Neural cell (in vitro differentiated cells): ENCODE measurements around the gene RAB15. TPM values are rescaled to one million over a fixed set of nuclear protein-coding genes. Genes with fewer than 3 reads are reported as not detected.

Experiments used
- H2AFZ ChIP-seq: fragments of 200-600, 300-800 bp; sonication (generic), shearing (Covaris generic); 2 replicates; pipeline ENCODE4 v1.6.0; 2014; ENCODE audit warnings: low read depth, mild to moderate bottlenecking, antibody characterized with exemption, low read length, moderate library complexity
- H3F3A ChIP-seq: fragments of 200-600 bp; shearing (Covaris generic); 2 replicates; pipeline ENCODE4 v1.6.1; 2016; ENCODE audit warnings: mild to moderate bottlenecking, moderate library complexity, mixed read lengths, antibody characterized with exemption, low read length; ENCODE audit not compliant: insufficient read depth, poor library complexity, severe bottlenecking
- H3K27ac ChIP-seq: fragments of 200-600, 300-800 bp; sonication (generic), shearing (Covaris generic); 2 replicates; pipeline ENCODE4 v1.5.1; 2014; ENCODE audit warnings: mild to moderate bottlenecking, low read length, moderate library complexity
- H3K27me3 ChIP-seq: fragments of 300-800, 200-600 bp; sonication (generic), shearing (Covaris generic); 2 replicates; pipeline ENCODE4 v1.6.0; 2014; ENCODE audit warnings: mild to moderate bottlenecking, low read depth, low read length, moderate library complexity; ENCODE audit not compliant: insufficient read depth
- H3K36me3 ChIP-seq: fragments of 300-800, 200-600 bp; sonication (generic), shearing (Covaris generic); 2 replicates; pipeline ENCODE4 v1.5.1; 2014; ENCODE audit warnings: mild to moderate bottlenecking, antibody characterized with exemption, low read length, moderate library complexity; ENCODE audit not compliant: insufficient read depth
- H3K4me2 ChIP-seq: fragments of 300-800, 200-600 bp; sonication (generic), shearing (Covaris generic); 2 replicates; pipeline ENCODE4 v1.6.0; 2014; ENCODE audit warnings: mild to moderate bottlenecking, low read length
- H3K4me3 ChIP-seq: fragments of 300-800, 200-600 bp; sonication (generic), shearing (Covaris generic); 2 replicates; pipeline ENCODE4 v1.5.1; 2014; ENCODE audit warnings: mild to moderate bottlenecking, low read length, moderate library complexity
- H3K79me2 ChIP-seq: fragments of 200-600 bp; shearing (Covaris generic); replicated peaks from 2 replicates; pipeline ENCODE4 v1.6.0; 2014; ENCODE audit warnings: mild to moderate bottlenecking, low read length, moderate library complexity; ENCODE audit not compliant: insufficient read depth
- H3K9ac ChIP-seq: fragments of 300-800, 200-600 bp; sonication (generic), shearing (Covaris generic); 2 replicates; pipeline ENCODE4 v1.6.1; 2016; ENCODE audit warnings: mild to moderate bottlenecking, low read length, mixed read lengths
- H3K9me2 ChIP-seq: fragments of 200-600 bp; shearing (Covaris generic); 2 replicates; pipeline ENCODE4 v1.6.1; 2016; ENCODE audit warnings: mild to moderate bottlenecking, low read length, mixed read lengths; ENCODE audit not compliant: insufficient read depth
- H3K9me3 ChIP-seq: fragments of 200-600, 300-800 bp; sonication (generic), shearing (Covaris generic); 2 replicates; pipeline ENCODE4 v1.6.1; 2016; ENCODE audit warnings: mild to moderate bottlenecking, mixed run types, low read length, moderate library complexity, mixed read lengths
- H4K20me1 ChIP-seq: fragments of 200-600 bp; shearing (Covaris generic); 2 replicates; pipeline ENCODE4 v1.6.1; 2016; ENCODE audit warnings: mild to moderate bottlenecking, mixed run types; ENCODE audit not compliant: insufficient read depth
- EP300 ChIP-seq: fragments of 450-650 bp; conservative IDR thresholded peaks from 2 replicates; pipeline ENCODE4 v1.6.1; 2014; ENCODE audit warnings: antibody characterized with exemption, mild to moderate bottlenecking, moderate library complexity; ENCODE audit not compliant: poor library complexity, severe bottlenecking
- EZH2 ChIP-seq: fragments of 200-600, 300-800 bp; shearing (Covaris generic), sonication (generic); IDR thresholded peaks from 2 replicates; pipeline ENCODE4 v1.6.1; 2014; ENCODE audit warnings: antibody characterized with exemption, low read length, borderline replicate concordance, mild to moderate bottlenecking; ENCODE audit not compliant: insufficient read depth, poor library complexity, severe bottlenecking
- MXI1 ChIP-seq: fragments of 450-650 bp; conservative IDR thresholded peaks from 2 replicates; pipeline ENCODE4 v1.6.1; 2014; ENCODE audit warnings: antibody characterized with exemption, mild to moderate bottlenecking; ENCODE audit not compliant: poor library complexity, severe bottlenecking
- POLR2AphosphoS5 ChIP-seq: IDR thresholded peaks from 2 replicates; pipeline ENCODE4 v1.6.1; 2012
- RAD21 ChIP-seq: fragments of 450-650 bp; conservative IDR thresholded peaks from 2 replicates; pipeline ENCODE4 v1.6.1; 2014; ENCODE audit warnings: antibody characterized with exemption, mild to moderate bottlenecking, moderate library complexity
- SMC3 ChIP-seq: fragments of 450-650 bp; conservative IDR thresholded peaks from 2 replicates; pipeline ENCODE4 v1.6.1; 2014; ENCODE audit warnings: antibody characterized with exemption, mild to moderate bottlenecking, moderate library complexity; ENCODE audit not compliant: poor library complexity
- TAF1 ChIP-seq: IDR thresholded peaks from 2 replicates; pipeline ENCODE4 v1.6.1; 2012; ENCODE audit warnings: low read depth
- polyA plus RNA-seq: library from polyadenylated mRNA; depleted of rRNA; stranded (reverse); fragments of >200 nt; gene quantifications from 2 replicates; pipeline ENCODE4 v1.2.3, GENCODE V29; 2014
- TF ChIP-seq, protein P1 (sequence below): IDR thresholded peaks from 2 replicates; pipeline ENCODE4 v1.6.1; 2012; ENCODE audit warnings: borderline replicate concordance
- TF ChIP-seq, protein P2 (sequence below): fragments of 450-650 bp; IDR thresholded peaks from 2 replicates; pipeline ENCODE4 v1.5.1; 2014; ENCODE audit warnings: antibody characterized with exemption, mild to moderate bottlenecking, moderate library complexity; ENCODE audit not compliant: poor library complexity, severe bottlenecking

Gene RAB15
- polyA plus RNA-seq, 1 donor from 2014 or later, result 42.0 TPM

- no peak overlapping the region for H3K4me2 ChIP-seq
- H3K9ac ChIP-seq, result no peak overlapping the region
- TF ChIP-seq MXI1, result no peak
- TF ChIP-seq EP300, result no peak
- TF ChIP-seq RAD21, result no peak
- no peak for TF ChIP-seq POLR2AphosphoS5
- TF ChIP-seq SMC3, result no peak
- TF ChIP-seq, protein P1, sequence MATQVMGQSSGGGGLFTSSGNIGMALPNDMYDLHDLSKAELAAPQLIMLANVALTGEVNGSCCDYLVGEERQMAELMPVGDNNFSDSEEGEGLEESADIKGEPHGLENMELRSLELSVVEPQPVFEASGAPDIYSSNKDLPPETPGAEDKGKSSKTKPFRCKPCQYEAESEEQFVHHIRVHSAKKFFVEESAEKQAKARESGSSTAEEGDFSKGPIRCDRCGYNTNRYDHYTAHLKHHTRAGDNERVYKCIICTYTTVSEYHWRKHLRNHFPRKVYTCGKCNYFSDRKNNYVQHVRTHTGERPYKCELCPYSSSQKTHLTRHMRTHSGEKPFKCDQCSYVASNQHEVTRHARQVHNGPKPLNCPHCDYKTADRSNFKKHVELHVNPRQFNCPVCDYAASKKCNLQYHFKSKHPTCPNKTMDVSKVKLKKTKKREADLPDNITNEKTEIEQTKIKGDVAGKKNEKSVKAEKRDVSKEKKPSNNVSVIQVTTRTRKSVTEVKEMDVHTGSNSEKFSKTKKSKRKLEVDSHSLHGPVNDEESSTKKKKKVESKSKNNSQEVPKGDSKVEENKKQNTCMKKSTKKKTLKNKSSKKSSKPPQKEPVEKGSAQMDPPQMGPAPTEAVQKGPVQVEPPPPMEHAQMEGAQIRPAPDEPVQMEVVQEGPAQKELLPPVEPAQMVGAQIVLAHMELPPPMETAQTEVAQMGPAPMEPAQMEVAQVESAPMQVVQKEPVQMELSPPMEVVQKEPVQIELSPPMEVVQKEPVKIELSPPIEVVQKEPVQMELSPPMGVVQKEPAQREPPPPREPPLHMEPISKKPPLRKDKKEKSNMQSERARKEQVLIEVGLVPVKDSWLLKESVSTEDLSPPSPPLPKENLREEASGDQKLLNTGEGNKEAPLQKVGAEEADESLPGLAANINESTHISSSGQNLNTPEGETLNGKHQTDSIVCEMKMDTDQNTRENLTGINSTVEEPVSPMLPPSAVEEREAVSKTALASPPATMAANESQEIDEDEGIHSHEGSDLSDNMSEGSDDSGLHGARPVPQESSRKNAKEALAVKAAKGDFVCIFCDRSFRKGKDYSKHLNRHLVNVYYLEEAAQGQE, result no peak
- TF ChIP-seq TAF1, result no peak
- TF ChIP-seq, protein P2, sequence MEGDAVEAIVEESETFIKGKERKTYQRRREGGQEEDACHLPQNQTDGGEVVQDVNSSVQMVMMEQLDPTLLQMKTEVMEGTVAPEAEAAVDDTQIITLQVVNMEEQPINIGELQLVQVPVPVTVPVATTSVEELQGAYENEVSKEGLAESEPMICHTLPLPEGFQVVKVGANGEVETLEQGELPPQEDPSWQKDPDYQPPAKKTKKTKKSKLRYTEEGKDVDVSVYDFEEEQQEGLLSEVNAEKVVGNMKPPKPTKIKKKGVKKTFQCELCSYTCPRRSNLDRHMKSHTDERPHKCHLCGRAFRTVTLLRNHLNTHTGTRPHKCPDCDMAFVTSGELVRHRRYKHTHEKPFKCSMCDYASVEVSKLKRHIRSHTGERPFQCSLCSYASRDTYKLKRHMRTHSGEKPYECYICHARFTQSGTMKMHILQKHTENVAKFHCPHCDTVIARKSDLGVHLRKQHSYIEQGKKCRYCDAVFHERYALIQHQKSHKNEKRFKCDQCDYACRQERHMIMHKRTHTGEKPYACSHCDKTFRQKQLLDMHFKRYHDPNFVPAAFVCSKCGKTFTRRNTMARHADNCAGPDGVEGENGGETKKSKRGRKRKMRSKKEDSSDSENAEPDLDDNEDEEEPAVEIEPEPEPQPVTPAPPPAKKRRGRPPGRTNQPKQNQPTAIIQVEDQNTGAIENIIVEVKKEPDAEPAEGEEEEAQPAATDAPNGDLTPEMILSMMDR, result no peak
- no peak for TF ChIP-seq EZH2
- no peaks in the 10 kb centered on the region for H3K79me2 ChIP-seq
- no peaks in the 10 kb centered on the region for H3K36me3 ChIP-seq
- no peaks in the 10 kb centered on the region for H3K9me2 ChIP-seq
- no peak overlapping the region for H3K4me3 ChIP-seq
- H4K20me1 ChIP-seq, result no peaks in the 10 kb centered on the region
- no peaks in the 10 kb centered on the region for H3F3A ChIP-seq
- no peak overlapping the region for H2AFZ ChIP-seq
- H3K27me3 ChIP-seq, result no peaks in the 10 kb centered on the region
- H3K27ac ChIP-seq, result no peak overlapping the region
- H3K9me3 ChIP-seq, result no peaks in the 10 kb centered on the region
Measured at GRCh38 chr14:64954491-64955240, 17.5 kb downstream of the RAB15 start.

GRCh38 chr14:64953661-64954060 is 18.5 kb downstream of the RAB15 start:
- Histone ChIP-seq H3K4me2 (no peak overlapping the region), H3K9ac (no peak overlapping the region), H3K27ac (no peak overlapping the region), H3F3A (no peaks in the 10 kb centered on the region), H4K20me1 (no peaks in the 10 kb centered on the region), H3K9me3 (no peaks in the 10 kb centered on the region), H3K79me2 (no peaks in the 10 kb centered on the region), H2AFZ (no peak overlapping the region), H3K27me3 (no peaks in the 10 kb centered on the region), H3K36me3 (no peaks in the 10 kb centered on the region), H3K4me3 (no peak overlapping the region), H3K9me2 (no peaks in the 10 kb centered on the region)
- TF ChIP-seq POLR2AphosphoS5 (no peak), MXI1 (no peak), SMC3 (no peak), RAD21 (no peak), EZH2 (no peak)
- TF ChIP-seq, protein P2, result no peak
- TF ChIP-seq, protein P1, result no peak
